ENCODE results near the gene SH3GL2.

DNA sequence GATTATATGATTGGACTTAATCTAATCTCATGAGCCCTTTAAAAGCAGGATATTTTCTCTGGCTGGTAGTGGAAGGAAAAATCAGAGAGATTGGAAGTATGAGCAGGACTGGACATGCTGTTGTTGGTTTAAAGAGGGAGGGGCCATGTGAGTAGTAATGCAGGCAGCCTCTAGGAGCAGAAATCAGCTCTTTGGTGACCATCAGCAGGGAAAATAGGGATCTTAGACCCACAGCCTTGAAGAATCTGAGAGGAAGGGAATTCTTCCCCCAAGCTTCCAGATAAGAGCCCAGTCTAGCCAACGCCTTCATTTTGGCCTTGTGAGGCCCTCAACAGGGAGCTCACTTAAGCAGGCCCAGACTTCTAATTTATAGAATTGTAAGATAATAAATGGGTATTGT is 9.5 kb downstream of the SH3GL2 start:
- TF ChIP-seq POLR2AphosphoS5 (IDR thresholded peaks at IDR 0.05) (no peak), EP300 (IDR thresholded peaks at IDR 0.05; ENCODE audit: low read depth) (no peak)

Measured in transverse colon (tissue), 3 donors.